GM21737 (cell line): Measurements from ENCODE around the gene RNASE12.
"Not testable (repeated sequence)": the region's sequence is repeated elsewhere in the genome, so short reads cannot be mapped to it uniquely, and the experiment has no call there.

ENCODE experiments used
- ATAC-seq: cut with Tn5 transposase; IDR thresholded peaks from one replicate; pipeline ENCODE4 v1.9.1; 2021; ENCODE audit warnings: mild to moderate bottlenecking, moderate library complexity; ENCODE audit not compliant: unreplicated experiment

RNASE12 gene, protein sequence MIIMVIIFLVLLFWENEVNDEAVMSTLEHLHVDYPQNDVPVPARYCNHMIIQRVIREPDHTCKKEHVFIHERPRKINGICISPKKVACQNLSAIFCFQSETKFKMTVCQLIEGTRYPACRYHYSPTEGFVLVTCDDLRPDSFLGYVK

GRCh38 chr14:20591235-20591634 lies at the start of gene RNASE12:
RNASE12 (minus strand) TSS chr14:20591376; CDS start chr14:20590723, 653 bp downstream.
- ATAC-seq = no peak

GRCh38 chr14:20632831-20633691 lies 41.9 kb upstream of the RNASE12 start:
- no peak for ATAC-seq

- no peak for ATAC-seq
These were observed 41.3 kb upstream of the RNASE12 start for GRCh38 chr14:20632448-20632830.

DNA sequence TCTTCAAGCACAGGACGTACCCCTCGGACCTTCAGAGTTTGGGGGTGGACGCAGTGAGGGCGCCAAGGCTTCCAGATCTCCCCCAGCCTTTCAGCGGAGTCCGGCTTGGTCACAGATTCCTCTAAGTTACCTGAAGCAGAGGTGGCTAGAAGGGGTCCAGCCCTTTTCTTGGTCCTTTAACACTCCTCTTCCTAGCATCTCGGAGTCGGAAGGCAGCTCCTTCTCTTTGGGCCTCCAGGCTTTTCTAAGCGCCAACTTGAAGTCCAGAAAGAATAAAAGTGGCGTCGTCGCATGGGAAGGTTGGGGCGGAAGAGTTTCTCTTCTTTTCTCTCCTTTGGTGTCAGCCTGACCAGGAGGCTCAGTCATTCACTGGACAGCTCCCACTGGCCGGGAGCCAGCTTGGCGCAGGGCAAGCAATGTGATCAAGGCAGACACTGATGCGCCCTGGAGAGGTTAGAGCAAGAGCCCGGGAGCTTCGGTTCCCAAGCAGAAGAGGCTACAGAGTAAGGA lies 40.8 kb upstream of the RNASE12 start:
- no peak for ATAC-seq

GRCh38 chr14:20631023-20631879 lies 40.1 kb upstream of the RNASE12 start:
- no peak for ATAC-seq

GRCh38 chr14:20630340-20631022 lies 39.3 kb upstream of the RNASE12 start:
- ATAC-seq = no peak

GRCh38 chr14:20628063-20628854 lies 37.1 kb upstream of the RNASE12 start:
- no peak for ATAC-seq

- no peak for ATAC-seq
These were observed 36.3 kb upstream of the RNASE12 start for GRCh38 chr14:20627346-20628027.

DNA sequence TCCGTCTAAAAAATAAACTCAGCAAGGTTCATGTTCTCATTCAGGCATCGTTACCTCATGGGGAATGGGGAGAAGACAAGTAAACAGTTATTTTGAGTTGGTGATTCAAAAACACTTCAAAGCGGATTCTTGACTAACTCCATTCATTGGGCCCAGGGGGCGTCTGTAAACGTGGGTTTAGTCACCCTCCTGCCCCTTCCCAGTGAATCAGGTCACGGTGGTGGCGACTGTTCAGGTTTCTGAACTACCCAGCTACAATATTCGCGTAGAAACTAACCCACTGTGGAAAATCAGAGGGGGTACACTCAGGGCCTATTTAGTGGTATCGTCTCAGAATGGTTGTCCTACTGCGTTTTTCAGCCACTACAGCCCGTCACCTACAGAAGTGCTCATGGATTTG lies 35.1 kb upstream of the RNASE12 start:
- no peak for ATAC-seq

- no peak for ATAC-seq
These were observed 33.4 kb upstream of the RNASE12 start for GRCh38 chr14:20624495-20625070.

- ATAC-seq = no peak
These were observed 32.6 kb upstream of the RNASE12 start for GRCh38 chr14:20623798-20624197.

DNA sequence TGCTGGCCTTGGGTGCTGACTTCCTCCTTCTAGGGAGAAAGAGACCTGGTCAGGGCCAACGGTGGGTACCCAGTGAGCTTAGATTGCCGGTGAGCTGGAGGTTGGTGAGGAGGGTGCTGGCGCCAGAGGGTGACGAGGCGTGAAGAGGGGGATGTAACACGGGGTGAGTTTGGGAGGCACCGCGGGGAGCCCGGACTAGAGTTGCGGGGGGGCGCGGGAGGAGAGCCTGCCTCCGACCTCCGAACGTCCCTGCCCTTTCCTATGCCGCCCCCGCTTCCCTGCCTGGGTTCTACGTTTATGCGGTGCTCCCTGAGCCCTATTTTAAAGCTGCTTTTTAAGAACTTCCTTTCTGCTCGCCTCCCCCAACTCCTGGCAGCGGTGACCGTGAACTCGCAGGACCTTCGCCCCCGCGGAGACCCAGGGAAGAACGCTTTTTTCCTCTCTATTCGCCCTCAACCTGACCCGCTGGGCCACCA lies 31.7 kb upstream of the RNASE12 start:
- no peak for ATAC-seq

GRCh38 chr14:20620798-20621478 lies 29.8 kb upstream of the RNASE12 start:
- ATAC-seq = no peak

GRCh38 chr14:20619688-20620087 lies 28.5 kb upstream of the RNASE12 start:
- ATAC-seq = not testable (repeated sequence)

DNA sequence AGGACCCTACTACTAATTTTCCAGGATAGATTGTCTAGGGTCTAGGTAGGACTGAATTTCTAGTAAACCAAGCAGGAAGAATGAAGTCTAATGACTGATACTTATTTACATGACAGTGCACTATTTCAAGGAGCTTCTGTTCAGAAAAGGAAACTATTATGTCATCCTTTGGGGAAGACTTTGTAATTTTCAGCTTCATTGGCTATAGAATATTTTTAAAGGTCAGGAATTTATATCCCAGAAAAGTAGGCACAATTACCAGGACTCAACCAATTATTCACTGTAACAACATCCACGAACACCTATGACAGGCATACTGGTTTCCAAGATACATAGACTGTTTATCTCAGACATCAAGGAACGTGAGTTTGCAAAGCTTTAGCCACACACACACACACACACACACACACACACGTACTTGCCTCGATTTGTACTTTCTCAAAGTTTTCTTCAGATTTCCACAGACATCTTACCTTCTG lies 27.1 kb upstream of the RNASE12 start:
- no peak for ATAC-seq

DNA sequence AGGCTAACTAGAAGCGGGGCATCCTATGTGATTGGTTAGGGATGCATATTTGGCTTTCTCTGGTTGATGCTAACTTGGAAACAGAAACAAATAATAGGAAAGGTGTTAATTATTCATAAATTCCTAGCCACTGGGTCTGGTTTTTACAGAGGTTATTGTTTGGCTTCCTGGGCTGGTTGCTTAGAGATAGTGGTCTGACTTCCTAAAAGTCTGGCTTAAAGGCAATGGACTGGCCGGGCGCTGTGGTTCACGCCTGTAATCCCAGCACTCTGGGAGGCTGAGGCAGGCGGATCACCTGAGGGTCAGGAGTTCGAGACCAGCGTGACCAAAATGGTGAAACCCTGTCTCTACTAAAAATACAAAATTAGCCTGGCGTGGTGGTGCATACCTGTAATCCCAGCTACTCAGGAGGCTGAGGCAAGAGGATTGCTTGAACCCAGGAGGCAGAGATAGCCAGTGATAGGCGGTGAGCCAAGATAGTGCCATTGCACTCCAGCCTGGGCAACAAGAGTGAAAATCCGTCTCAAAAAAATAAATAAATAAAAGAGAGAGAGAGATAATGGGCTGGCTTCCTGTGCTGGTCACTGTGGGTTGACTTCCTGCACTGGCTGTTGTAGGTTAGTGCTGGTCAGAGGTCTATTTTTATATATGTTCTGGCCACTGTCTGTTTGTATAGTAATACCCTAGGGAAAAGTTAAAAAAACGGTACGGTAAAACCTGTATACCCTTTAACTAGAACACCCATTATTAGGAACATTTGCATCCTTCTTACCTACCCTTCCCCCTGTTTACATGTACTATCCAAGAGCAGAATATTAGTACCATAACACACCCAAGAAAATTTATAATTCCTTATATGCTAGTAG lies 26.2 kb upstream of the RNASE12 start:
- ATAC-seq = no peak

DNA sequence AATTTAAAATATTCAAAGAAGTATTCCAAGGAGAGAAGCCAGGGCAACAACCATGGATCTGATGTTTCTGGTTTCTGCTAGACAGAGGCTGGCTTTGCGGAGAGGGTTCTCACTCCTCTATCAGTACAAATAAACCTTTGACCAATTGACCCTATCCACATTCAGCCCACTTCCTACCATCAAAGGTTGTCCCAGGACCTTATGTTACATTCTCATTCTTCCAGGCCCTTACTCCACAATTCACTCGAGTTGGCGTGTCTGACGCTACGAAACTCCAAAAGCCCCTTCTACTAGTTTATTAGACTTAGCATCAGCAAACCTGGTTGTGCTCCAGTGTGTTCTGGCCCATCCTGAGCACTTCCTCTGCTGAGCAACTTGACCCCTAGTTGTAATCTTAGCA lies 24.8 kb upstream of the RNASE12 start:
- ATAC-seq = no peak
